ENCODE data around the gene THSD7A.

Gene THSD7A

GRCh38 chr7:11706666-11707605, 125.1 kb downstream of the THSD7A start:
- DNase-seq (ENCODE audit: low read depth): no peak

- DNase-seq (ENCODE audit: low read depth): no peak
Observed at GRCh38 chr7:11703829-11704228, 128.2 kb downstream of the THSD7A start.

GRCh38 chr7:11702938-11703337, 129.1 kb downstream of the THSD7A start:
- no peak for DNase-seq (ENCODE audit: low read depth)

GRCh38 chr7:11701829-11702560, 130.0 kb downstream of the THSD7A start:
- DNase-seq (ENCODE audit: low read depth): no peak

GRCh38 chr7:11699666-11700065, 132.3 kb downstream of the THSD7A start:
- DNase-seq (ENCODE audit: low read depth): no peak

GRCh38 chr7:11698384-11698871, 133.6 kb downstream of the THSD7A start:
- DNase-seq (ENCODE audit: low read depth): no peak

GRCh38 chr7:11690395-11690794, 141.6 kb downstream of the THSD7A start:
- no peak for DNase-seq (ENCODE audit: low read depth)

- no peak for DNase-seq (ENCODE audit: low read depth)
Observed at GRCh38 chr7:11689096-11689495, 142.9 kb downstream of the THSD7A start.

GRCh38 chr7:11681461-11681860, 150.5 kb downstream of the THSD7A start:
- DNase-seq (ENCODE audit: low read depth): no peak

GRCh38 chr7:11675163-11675562, 156.8 kb downstream of the THSD7A start:
- no peak for DNase-seq (ENCODE audit: low read depth)

GRCh38 chr7:11668727-11669126, 163.3 kb downstream of the THSD7A start:
- DNase-seq (ENCODE audit: low read depth): no peak

- DNase-seq (ENCODE audit: low read depth): no peak
Observed at GRCh38 chr7:11667810-11668185, 164.2 kb downstream of the THSD7A start.

GRCh38 chr7:11667071-11667809, 164.8 kb downstream of the THSD7A start:
- no peak for DNase-seq (ENCODE audit: low read depth)

- DNase-seq (ENCODE audit: low read depth): no peak
Observed at GRCh38 chr7:11665357-11665756, 166.6 kb downstream of the THSD7A start.

GRCh38 chr7:11655642-11656041, 176.4 kb downstream of the THSD7A start:
- no peak for DNase-seq (ENCODE audit: low read depth)

- no peak for DNase-seq (ENCODE audit: low read depth)
Observed at GRCh38 chr7:11655163-11655562, 176.8 kb downstream of the THSD7A start.

- DNase-seq (ENCODE audit: low read depth): no peak
Observed at GRCh38 chr7:11650500-11650899, 181.5 kb downstream of the THSD7A start.

- no peak for DNase-seq (ENCODE audit: low read depth)
Observed at GRCh38 chr7:11650030-11650429, 182.0 kb downstream of the THSD7A start.

- no peak for DNase-seq (ENCODE audit: low read depth)
Observed at GRCh38 chr7:11648980-11649379, 183.0 kb downstream of the THSD7A start.

- no peak for DNase-seq (ENCODE audit: low read depth)
Observed at GRCh38 chr7:11648101-11648500, 183.9 kb downstream of the THSD7A start.

- DNase-seq (ENCODE audit: low read depth): no peak
Observed at GRCh38 chr7:11642841-11643240, 189.2 kb downstream of the THSD7A start.

- DNase-seq (ENCODE audit: low read depth): no peak
Observed at GRCh38 chr7:11642276-11642675, 189.7 kb downstream of the THSD7A start.

Measured in stimulated activated CD8-positive, alpha-beta memory T cell treated with anti-CD3 and anti-CD28 coated beads, Interleukin-12 subunit alpha, Interleukin-12 subunit beta, amount 100 ng/mL, for 4 hours (primary cell).